NCI-H1694 treated with DMSO at 0.1 percent for 48 hours (cell line): Measurements from ENCODE around the gene VAMP1.

ENCODE experiments used
- DNase-seq: peaks from one replicate; lab custom pipeline; 2025; lab: John Stamatoyannopoulos, UW

VAMP1 gene

GRCh38 chr12:6425590-6426531, 44.6 kb downstream of the VAMP1 start:
- no peak for DNase-seq

GRCh38 chr12:6424866-6425265, 45.6 kb downstream of the VAMP1 start:
- no peak for DNase-seq

- DNase-seq: no peak
Measured at GRCh38 chr12:6424008-6424347, 46.5 kb downstream of the VAMP1 start.

GRCh38 chr12:6423267-6424007, 47.0 kb downstream of the VAMP1 start:
- peak; percentile 95 for DNase-seq

GRCh38 chr12:6420364-6420763, 50.1 kb downstream of the VAMP1 start:
- DNase-seq: no peak

- DNase-seq: no peak
Measured at GRCh38 chr12:6418796-6419195, 51.7 kb downstream of the VAMP1 start.

GRCh38 chr12:6416596-6416995, 53.9 kb downstream of the VAMP1 start:
- no peak for DNase-seq
